Measurements from ENCODE around the gene DLEC1. TPM values are rescaled to one million over a fixed set of nuclear protein-coding genes. Genes with fewer than 3 reads are reported as not detected.

Gene DLEC1
- polyA plus RNA-seq, 5 donors, result 2.3 to 10.4 (median 7.8) TPM

DNA sequence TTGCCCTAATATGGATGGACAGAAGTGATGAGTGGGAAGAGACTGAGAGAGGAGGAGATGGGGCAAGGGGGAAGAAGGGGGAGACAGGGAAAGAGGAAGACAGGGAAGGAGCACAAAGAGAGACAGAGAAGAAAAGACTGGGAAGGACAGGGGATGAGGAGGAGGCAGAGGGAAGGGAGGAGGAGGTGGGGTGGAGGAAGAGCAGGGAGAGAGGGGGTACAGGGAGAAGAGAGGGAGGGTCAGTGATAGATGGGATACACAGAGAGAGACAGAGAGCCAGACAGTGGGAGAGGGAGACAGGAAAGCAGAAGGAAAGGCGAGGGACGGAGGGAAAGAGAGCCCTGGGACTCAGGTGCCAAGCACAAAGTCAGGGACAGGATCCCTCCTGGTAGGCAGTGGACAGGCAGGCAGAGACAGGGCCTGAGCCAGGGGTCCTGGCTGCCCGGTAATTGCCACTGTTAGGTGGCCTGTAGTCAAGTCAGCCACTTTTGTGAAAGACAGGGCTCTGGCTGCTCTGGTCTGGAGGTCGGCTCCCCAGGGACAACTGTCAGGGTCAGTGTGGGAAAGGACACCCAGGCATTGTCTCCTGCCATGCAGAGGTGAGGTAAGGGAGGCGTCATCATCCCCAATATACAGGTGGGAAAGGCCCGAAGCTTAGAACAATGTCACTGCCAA lies 38.6 kb upstream of the DLEC1 start:
- DNase-seq, result no peak

- DNase-seq, result no peak
These were observed 38.0 kb upstream of the DLEC1 start for GRCh38 chr3:38000965-38001455.

DNA sequence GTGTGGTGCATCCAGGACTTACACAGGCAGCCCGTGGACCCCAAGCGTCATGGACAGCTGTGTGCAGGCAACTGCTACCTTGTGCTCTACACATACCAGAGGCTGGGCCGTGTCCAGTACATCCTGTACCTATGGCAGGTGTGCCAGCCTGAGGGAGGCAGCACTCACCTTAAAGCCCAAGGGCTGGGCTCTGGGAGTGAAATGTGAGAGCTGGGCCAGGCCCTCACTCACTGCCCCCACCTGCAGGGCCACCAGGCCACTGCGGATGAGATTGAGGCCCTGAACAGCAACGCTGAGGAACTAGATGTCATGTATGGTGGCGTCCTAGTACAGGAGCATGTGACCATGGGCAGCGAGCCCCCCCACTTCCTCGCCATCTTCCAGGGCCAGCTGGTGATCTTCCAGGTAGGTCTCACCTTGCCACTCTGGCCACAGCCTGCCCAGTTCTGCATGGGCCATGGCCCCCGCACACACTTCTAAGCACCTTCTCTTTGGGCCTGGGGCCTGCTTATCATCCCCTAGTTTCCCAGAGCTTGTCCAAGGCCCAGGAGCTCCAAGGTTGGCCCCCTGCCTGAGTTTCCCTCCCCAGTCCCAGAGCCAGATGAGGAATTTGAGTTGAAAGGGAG lies 37.4 kb upstream of the DLEC1 start:
- DNase-seq, result no peak

DNA sequence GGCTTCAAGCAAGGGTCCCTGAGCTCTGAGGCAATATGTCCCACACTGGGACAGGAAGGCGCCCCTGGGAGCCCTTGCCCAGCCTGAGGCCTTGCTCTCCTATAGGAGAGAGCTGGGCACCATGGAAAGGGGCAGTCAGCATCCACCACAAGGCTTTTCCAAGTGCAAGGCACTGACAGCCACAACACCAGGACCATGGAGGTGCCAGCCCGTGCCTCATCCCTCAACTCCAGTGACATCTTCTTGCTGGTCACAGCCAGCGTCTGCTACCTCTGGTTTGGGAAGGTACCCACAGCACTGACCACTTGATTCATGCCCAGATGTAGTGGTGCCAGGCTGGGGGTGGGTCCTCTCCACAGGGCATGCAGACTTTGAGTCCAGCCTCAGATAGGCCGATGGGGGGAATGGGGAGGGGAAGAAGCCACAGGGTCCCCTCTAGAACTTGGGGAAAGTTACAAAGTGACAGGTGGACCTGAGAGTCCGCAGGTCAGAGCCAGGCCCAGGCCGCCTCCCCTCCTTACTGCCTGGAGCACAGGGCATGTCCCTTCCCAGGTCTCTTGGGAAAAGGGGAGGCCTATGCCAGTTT lies 36.6 kb upstream of the DLEC1 start:
- no peak for DNase-seq

DNA sequence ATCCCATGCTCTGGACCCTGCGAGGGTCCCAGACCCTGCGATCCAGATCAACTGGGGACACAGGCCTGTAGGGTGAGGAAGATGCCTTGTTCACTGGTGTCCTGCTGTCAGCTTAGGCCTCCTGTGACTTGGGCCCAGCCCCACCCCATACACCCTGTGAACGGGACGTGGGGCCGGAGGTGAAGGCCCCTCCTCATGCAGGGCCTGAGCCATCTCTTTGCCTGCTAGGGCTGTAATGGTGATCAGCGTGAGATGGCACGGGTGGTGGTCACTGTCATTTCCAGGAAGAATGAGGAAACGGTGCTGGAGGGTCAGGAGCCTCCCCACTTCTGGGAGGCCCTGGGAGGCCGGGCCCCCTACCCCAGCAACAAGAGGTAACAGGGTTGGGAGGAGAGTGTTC lies 36.1 kb upstream of the DLEC1 start:
- no peak for DNase-seq

GRCh38 chr3:38003371-38003816 lies 35.6 kb upstream of the DLEC1 start:
- no peak for DNase-seq

DNA sequence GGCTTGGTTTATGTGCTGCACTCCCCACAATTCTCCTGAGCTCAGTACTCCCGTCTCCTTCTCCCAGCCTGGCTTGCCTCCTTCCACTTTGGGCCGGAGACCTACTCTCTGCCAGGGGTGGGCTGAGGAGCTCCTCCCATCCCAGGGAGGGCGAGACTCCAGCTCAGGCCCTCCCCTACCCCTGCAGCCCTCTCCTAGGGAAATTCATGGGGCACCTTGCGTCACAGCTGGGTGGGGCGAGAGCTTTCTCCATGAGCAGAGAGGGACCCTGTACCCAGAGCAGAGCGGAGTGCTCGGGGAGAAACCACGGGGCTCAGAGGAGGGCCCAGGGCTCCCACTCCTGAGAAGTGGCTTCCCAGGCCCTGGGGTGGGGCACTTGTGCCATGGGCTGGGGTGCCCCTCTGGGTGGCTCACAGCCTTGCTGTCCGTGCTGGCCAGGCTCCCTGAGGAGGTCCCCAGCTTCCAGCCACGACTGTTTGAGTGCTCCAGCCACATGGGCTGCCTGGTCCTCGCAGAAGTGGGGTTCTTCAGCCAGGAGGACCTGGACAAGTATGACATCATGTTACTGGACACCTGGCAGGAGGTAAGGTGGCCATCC lies 35.1 kb upstream of the DLEC1 start:
- no peak for DNase-seq

DNA sequence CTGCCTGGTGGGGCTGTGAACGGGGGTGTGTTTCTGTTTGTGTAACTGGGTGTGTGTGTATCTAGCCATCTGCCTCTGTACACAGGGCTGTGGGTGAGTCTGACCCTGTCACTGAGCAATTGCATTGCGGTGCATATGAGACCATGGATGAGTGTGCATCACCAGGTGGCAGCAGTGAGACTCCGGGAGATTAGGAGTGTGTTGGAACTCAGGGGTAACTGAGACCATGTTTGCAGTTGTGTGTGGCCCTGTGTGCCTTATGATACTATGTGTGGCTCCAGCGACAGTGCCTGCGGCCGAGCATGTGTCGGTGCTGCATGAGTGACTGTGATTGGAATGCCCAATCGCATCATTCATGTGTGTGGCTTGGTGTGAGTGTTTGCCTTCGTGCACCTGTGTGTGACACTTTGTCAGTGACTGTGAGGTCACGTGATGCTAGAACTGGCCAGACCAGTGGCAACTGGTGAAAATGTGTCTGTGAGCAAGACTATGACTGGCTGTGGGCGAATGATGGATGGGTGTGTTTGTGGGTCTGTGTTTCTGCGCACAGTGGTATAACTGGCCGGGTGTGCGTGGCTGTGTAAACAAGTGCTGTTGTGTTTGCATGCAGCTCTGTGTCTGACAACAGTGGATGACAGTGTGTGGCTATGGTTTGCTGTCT lies 34.5 kb upstream of the DLEC1 start:
- DNase-seq, result no peak

DNA sequence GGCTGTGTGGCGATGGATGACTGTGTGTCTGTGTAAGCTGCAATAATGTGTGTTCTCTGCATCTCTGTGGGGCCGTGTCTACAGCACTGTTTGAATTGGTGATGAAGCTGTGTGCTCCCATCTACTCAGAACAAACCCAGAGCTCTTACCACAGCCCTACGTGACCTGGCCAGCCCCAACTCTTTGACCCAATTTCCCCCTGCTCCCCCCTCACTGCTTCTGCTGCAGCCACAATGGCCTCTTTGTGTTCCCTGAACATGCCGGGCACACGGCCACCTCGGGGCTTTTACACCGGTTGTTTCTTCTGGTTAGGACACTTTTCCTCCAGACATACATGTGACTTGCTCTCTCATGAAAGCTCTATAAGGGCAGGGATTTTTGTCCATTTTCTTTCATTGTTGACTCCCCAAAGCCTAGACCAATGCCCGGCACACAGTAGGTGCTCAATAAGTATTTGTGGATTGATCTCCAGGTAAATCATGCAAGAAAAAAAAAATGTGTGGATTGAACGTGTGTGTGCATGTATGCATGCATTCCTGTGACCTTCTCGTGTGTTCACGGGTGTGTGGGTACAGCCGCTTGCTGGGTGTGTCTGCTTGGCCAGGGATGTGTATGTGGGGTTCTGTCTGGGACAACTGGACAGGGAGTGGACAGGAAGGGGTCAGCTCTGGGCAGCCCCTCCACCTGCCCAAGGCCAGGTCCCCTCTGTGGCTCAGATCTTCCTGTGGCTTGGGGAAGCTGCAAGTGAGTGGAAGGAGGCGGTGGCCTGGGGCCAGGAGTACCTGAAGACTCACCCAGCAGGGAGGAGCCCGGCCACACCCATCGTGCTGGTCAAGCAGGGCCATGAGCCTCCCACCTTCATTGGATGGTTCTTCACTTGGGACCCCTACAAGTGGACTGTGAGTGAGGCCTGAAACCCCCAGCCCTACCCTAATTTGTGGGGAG lies 33.7 kb upstream of the DLEC1 start:
- DNase-seq, result no peak

GRCh38 chr3:38006031-38006430 lies 33.0 kb upstream of the DLEC1 start:
- DNase-seq, result no peak

GRCh38 chr3:38006445-38006995 lies 32.5 kb upstream of the DLEC1 start:
- DNase-seq, result no peak

- no peak for DNase-seq
These were observed 31.3 kb upstream of the DLEC1 start for GRCh38 chr3:38007754-38008090.

- DNase-seq, result no peak
These were observed 30.8 kb upstream of the DLEC1 start for GRCh38 chr3:38008191-38008701.

- DNase-seq, result no peak
These were observed 29.9 kb upstream of the DLEC1 start for GRCh38 chr3:38008971-38009580.

DNA sequence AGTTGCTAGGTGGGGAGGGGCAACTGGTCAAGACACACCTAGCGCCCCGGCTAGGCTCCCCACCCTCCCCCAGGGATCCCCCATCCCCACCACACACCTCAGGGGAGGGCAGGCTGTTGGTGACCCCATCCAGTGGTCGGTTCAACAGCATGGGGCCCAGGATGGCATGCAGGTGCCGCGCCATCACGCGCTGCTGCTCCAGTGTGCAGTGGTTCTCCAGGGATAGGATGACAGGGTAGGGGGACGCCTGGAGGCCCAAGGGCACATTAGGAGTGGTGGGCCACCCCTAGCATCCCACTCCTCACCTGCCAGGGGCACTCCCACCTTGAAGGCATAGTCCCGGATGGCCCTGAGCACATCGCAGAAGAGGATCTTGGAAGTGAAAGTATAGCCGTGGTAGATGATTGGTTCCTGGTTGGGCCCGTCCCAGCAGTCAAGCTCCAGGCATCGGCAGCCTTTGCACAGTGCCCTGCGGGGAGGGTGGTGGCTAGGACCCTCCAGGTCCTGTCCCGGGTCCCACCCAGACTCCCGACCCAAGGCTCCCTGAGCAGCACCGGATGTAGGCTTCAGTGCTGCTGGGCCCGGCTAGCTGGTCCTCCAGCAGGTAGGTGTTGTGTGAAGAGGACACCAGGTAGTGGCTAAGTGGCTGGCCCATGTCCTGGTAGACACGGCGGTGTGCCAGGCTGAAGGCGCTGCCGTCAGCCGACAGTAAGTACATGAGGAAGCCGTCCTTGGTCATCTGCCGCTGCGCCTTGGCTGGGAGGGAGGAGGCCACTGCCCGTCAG lies 29.0 kb upstream of the DLEC1 start:
- no peak for DNase-seq

GRCh38 chr3:38011111-38011510 lies 27.9 kb upstream of the DLEC1 start:
- DNase-seq, result no peak

GRCh38 chr3:38015485-38015884 lies 23.5 kb upstream of the DLEC1 start:
- DNase-seq, result no peak

DNA sequence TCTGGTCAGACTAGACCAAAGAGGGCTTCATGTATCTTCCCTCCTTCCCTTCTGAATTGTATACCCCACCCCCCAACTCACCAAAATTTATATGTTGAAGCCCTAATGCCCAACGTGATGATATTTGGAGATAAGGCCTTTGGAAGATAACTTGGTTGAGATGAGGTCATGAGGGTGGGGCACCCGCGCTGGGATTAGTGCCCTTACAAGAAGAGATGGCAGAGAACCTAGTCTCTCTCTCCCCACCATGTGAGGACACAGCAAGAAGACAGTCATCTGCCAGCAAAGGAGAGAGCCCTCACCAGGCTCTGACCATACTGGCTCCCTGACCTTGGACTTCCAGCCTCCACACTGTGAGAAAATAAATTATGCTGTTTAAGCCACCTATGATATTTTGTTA lies 23.0 kb upstream of the DLEC1 start:
- no peak for DNase-seq

- no peak for DNase-seq
These were observed 22.6 kb upstream of the DLEC1 start for GRCh38 chr3:38016410-38016809.

Measured in right lung (tissue), 5 donors.